Glomerular visceral epithelial cell (primary cell): ENCODE data around the gene CELF2.
"Not testable (repeated sequence)": the region's sequence is repeated elsewhere in the genome, so short reads cannot be mapped to it uniquely, and the experiment has no call there.

Experiments
- DNase-seq: peaks from one replicate; pipeline ENCODE4 v3.0.0-alpha.2; 2016; ENCODE audit errors: extremely low spot score

CELF2 gene

DNA sequence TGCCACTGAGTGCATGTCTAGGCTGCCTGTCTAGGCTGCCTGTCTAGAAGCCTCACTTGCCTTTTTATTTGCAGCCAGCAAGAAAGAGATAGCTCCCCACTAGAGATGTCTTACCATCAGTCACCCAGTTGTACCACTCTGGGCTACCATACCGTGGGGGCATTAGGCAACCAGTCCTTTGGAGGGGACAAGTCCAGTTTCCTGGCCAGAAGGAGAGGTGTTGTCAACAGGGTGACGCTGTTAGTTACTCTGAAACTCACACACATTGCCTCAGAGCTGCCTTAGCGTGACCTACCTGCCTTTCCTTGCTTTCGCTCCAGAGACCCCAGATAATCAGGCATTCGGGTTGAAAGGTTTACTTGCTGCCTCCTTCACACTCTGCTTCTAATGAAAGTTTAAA is 155.4 kb downstream of the CELF2 start:
- no peak for DNase-seq

DNA sequence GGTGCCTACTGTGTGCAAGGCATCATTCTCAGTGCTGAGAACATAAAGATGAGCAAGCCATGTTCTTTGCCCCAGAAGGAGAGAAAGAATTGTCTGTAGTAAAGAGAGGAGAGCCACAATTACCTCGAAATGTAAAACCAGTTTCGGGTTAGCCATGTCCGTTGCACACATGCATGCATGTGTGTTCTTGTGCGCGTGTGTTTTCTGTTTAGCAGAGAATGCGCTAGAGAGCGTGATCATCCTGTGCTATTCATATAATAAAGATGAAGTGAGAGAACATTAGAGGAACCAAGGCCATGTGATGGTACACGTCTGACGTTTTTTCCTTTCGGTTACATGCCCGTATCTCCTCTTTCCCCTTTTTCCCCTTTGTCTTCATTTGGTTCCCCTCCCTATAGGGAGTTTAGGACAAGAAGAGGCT is 158.2 kb downstream of the CELF2 start:
- DNase-seq = no peak

- no peak for DNase-seq
Observed at GRCh38 chr10:11176746-11177145, 159.1 kb downstream of the CELF2 start.

- no peak for DNase-seq
Observed at GRCh38 chr10:11177381-11177780, 159.7 kb downstream of the CELF2 start.

DNA sequence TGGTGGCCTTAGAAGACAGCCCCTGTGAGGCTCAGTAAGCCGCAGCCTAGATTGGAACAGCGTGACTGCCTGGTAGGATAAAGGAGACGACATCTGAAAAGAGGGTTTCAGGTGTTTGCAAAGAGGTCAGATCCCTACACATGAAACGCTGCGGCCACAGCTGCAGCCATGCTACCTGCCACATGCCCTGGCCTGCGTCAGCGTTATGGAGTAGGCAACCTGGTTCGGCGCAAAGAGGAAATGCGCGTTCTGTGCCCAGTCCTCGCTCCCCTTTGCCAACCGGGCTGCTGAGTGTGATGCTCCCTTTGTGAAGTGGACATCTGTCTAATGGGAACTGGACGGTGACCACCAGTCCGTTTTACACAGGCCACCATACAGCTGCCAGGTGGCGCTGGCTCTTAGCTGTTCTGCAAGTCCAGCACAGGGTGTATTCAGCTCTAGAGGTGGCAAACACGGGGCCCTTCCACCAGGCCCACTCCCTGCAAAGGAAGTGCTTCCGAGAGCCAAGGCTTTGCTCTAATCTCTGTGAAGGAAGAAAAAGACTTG is 160.3 kb downstream of the CELF2 start:
- DNase-seq = no peak

DNA sequence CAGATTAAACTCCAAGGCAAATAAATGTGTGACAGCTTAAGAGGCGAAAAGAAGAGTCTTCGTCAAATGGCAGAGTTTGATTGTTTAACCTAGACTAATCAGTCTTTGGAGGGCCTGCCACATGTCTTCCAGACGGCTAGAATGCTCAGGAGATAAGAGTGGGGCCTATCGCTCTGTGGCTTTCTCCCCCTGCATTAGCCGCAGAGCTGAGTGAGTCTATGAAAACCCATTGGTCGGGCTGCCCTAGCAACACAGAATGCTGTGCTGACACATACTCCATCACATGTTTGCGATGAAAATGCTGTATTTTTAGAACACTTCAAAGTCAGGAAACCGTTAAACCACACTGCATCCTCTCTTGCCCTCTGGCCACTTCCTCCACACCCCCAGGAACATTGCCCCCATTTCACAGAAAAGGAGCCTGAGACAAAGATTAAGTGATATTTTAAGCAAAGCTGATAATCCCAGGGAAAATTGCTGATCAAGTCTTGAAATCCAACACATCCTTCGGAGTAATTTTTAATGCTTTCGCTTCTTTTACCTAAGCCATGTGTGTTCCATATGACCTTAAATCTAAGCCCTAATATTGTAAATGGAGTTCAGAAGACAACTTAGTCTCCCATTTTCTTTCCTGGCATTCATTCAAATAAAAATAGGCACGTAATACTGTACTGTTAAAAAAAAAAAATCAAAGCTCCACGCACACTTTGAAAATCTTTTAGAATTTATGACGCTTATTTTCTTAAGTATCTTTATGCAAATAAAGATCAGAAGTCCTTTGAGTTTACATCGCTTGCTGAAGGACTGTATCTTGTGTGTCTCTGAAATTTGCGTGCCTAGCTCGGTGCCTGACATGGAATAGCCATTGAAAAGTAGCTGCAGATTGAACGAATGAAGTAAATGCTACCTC is 161.2 kb downstream of the CELF2 start:
- DNase-seq = no peak

GRCh38 chr10:11179516-11180105 is 161.9 kb downstream of the CELF2 start:
- no peak for DNase-seq

GRCh38 chr10:11180228-11180627 is 162.6 kb downstream of the CELF2 start:
- no peak for DNase-seq

GRCh38 chr10:11181978-11182377 is 164.3 kb downstream of the CELF2 start:
- no peak for DNase-seq

- DNase-seq = no peak
Observed at GRCh38 chr10:11183015-11183414, 165.3 kb downstream of the CELF2 start.

DNA sequence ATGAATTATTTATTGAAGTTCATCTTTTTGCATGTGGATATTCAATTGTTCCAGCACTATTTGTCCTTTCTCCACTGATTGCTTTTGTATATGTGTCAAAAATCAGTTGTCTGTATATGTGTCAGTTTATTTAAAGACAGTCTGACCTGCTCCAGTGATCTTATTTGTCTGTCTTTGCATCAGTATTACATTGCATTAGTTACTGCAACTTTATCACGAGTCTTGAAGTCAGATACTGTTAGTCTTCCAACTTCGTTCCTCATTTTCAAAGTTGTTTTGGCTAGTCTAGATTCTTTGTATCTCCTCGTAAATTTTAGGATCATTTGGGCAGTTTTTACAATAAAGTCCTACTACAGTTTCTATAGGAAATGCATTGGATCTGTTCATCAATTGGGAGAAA is 166.4 kb downstream of the CELF2 start:
- DNase-seq = no peak

DNA sequence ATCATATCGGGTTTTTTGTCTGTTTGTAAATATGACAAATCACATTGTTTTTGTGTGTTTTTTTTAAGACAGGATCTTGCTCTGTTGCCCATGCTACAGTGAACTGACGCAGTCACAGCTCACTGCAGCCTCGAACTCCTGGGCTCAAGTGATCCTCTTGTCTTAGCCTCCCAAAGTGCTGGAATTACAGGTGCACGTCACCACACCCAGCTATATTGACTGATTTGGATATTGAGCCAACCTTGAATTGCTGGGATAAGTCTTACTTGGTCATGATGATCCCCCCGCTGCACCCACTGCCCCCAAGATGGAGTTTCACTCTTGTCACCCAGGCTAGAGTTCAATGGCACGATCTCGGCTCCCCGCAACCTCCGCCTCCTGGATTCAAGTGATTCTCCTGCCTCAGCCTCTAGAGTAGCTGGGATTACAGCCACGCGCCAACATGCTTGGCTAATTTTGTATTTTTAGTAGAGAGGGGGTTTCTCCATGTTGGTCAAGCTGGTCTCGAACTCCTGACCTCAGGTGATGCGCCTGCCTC is 167.5 kb downstream of the CELF2 start:
- DNase-seq = not testable (repeated sequence)

DNA sequence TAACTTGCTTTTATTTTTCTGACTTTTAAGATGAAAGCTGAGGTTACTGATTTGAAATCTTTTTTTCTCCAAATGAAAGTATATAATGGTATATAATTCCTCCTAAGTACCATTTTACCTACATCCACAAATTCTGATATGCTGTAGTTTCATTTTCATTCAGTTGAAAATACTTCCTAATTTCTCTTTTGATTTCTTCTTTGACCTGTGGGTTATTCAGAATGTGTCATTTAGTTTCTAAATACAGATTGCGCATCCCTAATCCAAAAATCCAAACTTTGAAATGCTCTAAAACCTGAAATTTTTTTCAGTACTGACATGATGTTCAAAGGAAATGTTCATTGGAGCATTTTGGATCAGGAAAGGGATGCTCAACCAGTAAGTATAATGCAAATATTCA is 168.7 kb downstream of the CELF2 start:
- no peak for DNase-seq

DNA sequence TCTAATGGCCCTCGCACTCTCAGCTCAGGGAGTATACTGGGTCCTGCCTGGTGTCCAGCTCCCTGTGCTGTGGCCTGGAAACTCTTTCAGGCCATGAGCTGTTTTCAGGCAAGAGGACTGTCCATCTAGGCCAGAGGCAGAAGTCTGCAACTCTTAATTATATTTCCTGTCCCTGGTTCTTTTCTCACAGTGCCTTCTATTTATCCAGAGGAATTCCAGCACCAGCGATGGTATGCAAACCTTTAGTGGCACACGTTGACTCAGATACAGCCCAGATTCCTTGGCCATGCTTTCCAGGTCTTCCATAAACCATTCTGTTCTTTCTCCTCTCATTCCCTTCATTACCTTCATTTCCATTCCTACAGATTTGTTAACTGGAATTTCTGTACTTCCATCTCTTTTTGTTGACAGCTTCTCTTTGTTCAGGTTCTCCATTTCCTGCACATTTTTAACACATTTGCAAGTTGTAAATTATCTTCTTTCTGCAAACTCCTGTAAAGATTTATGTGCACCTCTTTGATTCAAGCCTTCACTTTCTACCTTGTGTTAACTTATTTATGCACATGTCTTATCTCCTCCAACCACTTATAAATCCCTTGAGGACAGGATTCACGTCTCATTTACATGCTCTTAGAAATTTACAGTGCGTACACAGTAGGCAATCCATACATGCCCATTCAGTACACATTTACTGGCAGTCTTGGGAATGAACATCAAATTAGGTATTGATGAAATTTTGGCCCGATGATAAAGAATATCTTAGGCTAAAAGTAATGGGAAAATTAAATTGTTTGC is 172.1 kb downstream of the CELF2 start:
- DNase-seq = no peak

- no peak for DNase-seq
Observed at GRCh38 chr10:11191190-11191589, 173.5 kb downstream of the CELF2 start.

DNA sequence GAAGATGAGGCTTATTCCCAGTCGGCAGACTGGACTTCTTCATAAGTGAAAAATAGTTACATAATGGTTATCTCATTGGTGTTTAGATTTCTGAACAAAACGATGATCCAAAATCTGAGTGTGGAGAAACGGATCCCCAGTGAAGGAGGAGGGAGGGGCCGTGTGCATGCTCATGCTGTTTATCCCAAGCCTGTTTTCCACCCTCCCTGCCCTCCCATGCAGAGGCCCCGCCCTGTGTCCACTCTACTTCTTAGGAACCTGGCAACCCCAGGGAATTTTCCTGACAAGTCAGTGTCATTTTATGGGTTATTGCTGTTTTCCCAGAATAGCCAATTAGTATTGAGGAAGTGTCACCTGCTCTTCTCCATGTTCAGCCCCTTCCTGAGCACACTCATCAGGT is 174.0 kb downstream of the CELF2 start:
- no peak for DNase-seq

DNA sequence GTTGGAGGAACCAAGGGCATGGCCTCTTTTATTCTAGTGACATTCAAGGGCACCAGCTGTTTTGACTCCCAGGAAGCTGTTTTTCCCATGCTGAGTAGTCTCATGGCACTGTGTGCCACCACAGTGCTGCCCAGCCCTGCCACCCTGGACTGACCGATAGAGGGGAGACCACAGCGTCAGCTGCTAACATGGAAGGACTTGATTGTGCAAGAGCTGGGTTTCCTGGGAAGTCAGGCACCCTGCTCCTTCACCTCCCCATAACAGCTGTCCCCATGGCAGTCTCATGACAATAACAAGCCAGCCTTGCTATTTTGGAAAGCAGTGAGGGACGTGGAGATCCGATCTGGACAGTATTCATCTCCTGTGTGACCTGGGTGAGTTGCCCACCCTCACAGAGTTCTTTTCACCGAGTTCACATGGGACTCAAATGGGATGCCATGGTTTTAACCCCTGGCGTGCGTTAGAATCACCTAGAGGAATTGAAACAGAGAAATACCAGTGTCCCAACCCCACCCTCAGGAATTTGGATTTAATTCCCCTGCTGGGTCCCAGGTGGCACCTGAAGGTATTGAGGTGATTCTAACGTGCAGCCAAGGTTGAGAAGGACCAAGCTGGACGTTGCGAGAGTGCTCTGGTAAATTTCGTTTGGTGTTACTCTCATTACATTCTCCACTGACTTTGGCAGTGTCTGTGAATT is 174.8 kb downstream of the CELF2 start:
- no peak for DNase-seq

- no peak for DNase-seq
Observed at GRCh38 chr10:11193001-11193551, 175.4 kb downstream of the CELF2 start.

DNA sequence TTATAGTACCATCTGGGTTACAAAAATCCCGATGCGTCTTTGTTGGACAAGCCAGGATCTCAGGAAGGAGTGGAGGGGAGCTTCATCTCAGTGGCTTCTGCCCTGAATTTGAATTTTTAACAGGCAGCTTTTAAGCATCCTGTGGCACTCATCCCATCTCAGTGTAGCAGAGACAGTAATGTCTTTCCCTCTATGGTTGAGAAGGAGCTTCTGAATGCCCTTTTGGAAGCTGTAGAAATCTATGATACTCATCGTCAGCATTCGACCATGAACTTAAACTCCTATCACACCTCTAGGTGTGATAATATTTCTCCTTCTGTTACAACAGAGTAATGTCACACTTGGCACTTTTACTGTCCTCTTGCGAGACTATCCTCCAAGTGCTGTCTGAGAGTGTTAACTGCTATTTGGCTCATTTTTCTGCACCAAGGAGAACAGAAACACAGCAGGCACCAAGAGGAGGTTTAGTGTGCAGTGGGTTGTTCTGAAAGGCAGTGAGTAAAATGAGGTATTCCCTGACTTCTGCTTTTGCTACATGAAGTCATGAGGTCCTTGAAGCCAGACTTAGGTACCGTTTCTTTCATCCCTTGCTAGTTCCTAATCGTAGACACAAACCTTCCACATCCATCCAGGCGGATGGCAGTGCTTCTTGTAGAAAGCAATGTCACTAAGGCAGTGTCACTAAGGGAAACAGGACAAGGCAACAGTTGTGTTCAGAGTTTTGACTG is 177.4 kb downstream of the CELF2 start:
- no peak for DNase-seq

DNA sequence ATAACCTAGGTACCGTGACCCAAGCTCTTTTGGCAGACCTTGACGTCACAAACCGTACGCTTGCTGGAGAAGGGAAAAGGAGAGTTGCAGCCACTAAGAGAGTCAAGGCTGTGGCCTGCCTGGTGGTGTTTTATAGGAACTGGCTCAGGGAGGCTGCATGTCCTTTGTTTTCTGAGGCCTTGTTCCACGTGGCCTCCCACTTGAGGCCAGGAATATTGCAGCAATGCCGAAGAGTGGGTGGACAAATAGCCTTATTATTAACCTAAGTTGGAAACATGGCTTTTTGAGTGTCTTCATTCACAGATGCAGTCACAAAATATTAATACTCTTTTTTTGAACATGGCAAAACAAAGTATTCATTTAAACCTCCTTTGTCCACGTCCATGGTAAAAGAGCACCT is 178.0 kb downstream of the CELF2 start:
- no peak for DNase-seq
